HepG2 (cell line): ENCODE measurements around the gene IZUMO2. TPM values are rescaled to one million over a fixed set of nuclear protein-coding genes. Genes with fewer than 3 reads are reported as not detected.
A peak's percentile ranks its signal among the peaks of the same experiment; 100 is the strongest.

ENCODE experiments used
- ARNT ChIP-seq: fragments of 450-650 bp; IDR thresholded peaks from 2 replicates; pipeline ENCODE4 v1.6.1; 2017
- CENPBD1 ChIP-seq: sonication (generic); formaldehyde crosslinking; IDR thresholded peaks from 2 replicates; pipeline ENCODE4 v1.8.0; 2022; ENCODE audit warnings: missing genetic modification reagents, low read depth, mild to moderate bottlenecking, borderline replicate concordance
- DDIT3 ChIP-seq: sonication (generic); formaldehyde crosslinking; IDR thresholded peaks from 2 replicates; pipeline ENCODE4 v1.4.0; 2020; ENCODE audit warnings: mild to moderate bottlenecking, missing genetic modification reagents
- FOXO1 ChIP-seq: sonication (generic); formaldehyde crosslinking; IDR thresholded peaks from 2 replicates; pipeline ENCODE4 v1.4.0; 2020; ENCODE audit warnings: missing genetic modification reagents
- HDAC6 ChIP-seq: fragments of 200-600 bp; sonication (generic); IDR thresholded peaks from 2 replicates; pipeline ENCODE4 v1.7.0; 2017; ENCODE audit warnings: mild to moderate bottlenecking, antibody characterized with exemption, low read length, low read depth
- HIC2 ChIP-seq: sonication (generic); formaldehyde crosslinking; IDR thresholded peaks from 2 replicates; pipeline ENCODE4 v1.9.0; 2022; ENCODE audit warnings: low read depth, missing genetic modification reagents
- KLF16 ChIP-seq, 2 experiments: sonication (generic) in 1 of 2; formaldehyde crosslinking in 1 of 2; IDR thresholded peaks; 2 replicates each; pipeline versions ENCODE4 v1.6.1 to v1.8.0; 2016 to 2023; ENCODE audit warnings: missing genetic modification reagents in 2 of 2, missing compliant biosample characterization in 1 of 2
- MEF2D ChIP-seq: sonication (generic); formaldehyde crosslinking; IDR thresholded peaks from 2 replicates; pipeline ENCODE4 v1.5.1; 2020; ENCODE audit warnings: mild to moderate bottlenecking, missing genetic modification reagents
- MIXL1 ChIP-seq: IDR thresholded peaks from 2 replicates; pipeline ENCODE4 v1.6.1; 2016
- MXI1 ChIP-seq: IDR thresholded peaks from 3 replicates; pipeline ENCODE4 v1.6.1; 2012; ENCODE audit warnings: low read depth, low read length, inconsistent platforms, borderline replicate concordance
- SNAI1 ChIP-seq: sonication (generic); formaldehyde crosslinking; IDR thresholded peaks from 2 replicates; pipeline ENCODE4 v1.5.0; 2020; ENCODE audit warnings: mild to moderate bottlenecking, missing genetic modification reagents, borderline replicate concordance
- SOX6 ChIP-seq, 2 experiments: fragments of 450-650 bp in 1 of 2; sonication (generic) in 1 of 2; formaldehyde crosslinking in 1 of 2; IDR thresholded peaks; 2 replicates each; pipeline versions ENCODE4 v1.4.0 to v1.6.1; 2017 to 2020; ENCODE audit warnings: antibody characterized with exemption in 1 of 2, mild to moderate bottlenecking in 1 of 2, missing genetic modification reagents in 1 of 2
- SP4 ChIP-seq: sonication (generic); formaldehyde crosslinking; IDR thresholded peaks from 2 replicates; pipeline ENCODE4 v1.8.1; 2023; ENCODE audit warnings: mild to moderate bottlenecking, missing genetic modification reagents
- ZFP91 ChIP-seq: sonication (generic); formaldehyde crosslinking; IDR thresholded peaks from 2 replicates; pipeline ENCODE4 v1.9.0; 2022; ENCODE audit warnings: missing genetic modification reagents, mild to moderate bottlenecking, borderline replicate concordance
- ZNF333 ChIP-seq: sonication (generic); formaldehyde crosslinking; IDR thresholded peaks from 2 replicates; pipeline ENCODE4 v1.4.0; 2020; ENCODE audit warnings: mild to moderate bottlenecking, missing genetic modification reagents, borderline replicate concordance
- ZNF510 ChIP-seq: sonication (generic); formaldehyde crosslinking; IDR thresholded peaks from 2 replicates; pipeline ENCODE4 v1.4.0; 2020; ENCODE audit warnings: low read depth, mild to moderate bottlenecking, missing genetic modification reagents
- ZNF530 ChIP-seq: sonication (generic); formaldehyde crosslinking; IDR thresholded peaks from 2 replicates; pipeline ENCODE4 v1.5.0; 2020; ENCODE audit warnings: low read depth, mild to moderate bottlenecking, missing genetic modification reagents
- ZNF781 ChIP-seq: sonication (generic); formaldehyde crosslinking; IDR thresholded peaks from 2 replicates; pipeline ENCODE4 v1.5.1; 2020; ENCODE audit warnings: borderline replicate concordance, mild to moderate bottlenecking, missing genetic modification reagents; ENCODE audit errors: not compliant biosample characterization
- ZNF839 ChIP-seq: sonication (generic); formaldehyde crosslinking; IDR thresholded peaks from 2 replicates; pipeline ENCODE4 v1.4.0; 2020; ENCODE audit warnings: missing genetic modification reagents, mild to moderate bottlenecking, borderline replicate concordance
- ZSCAN5A ChIP-seq: sonication (generic); formaldehyde crosslinking; IDR thresholded peaks from 2 replicates; pipeline ENCODE4 v1.8.0; 2022; ENCODE audit warnings: mild to moderate bottlenecking, missing genetic modification reagents, borderline replicate concordance
- polyA plus RNA-seq, 8 experiments: library from polyadenylated mRNA; depleted of rRNA in 3 of 8; stranded (reverse) in 7 of 8; unstranded in 1 of 8; fragments of >200 nt; fragmentation: Illumina TruSeq in 4 of 8; extraction: Trizol in 4 of 8; gene quantifications; 2 replicates each; pipeline versions ENCODE4 v1.2.1 to v1.2.3, GENCODE V29; 2011 to 2016; ENCODE audit warnings: low read depth in 4 of 8, missing spikeins in 1 of 8, mixed read lengths in 1 of 8; ENCODE audit not compliant: insufficient read depth in 1 of 8
- total RNA-seq, 5 experiments: library from RNA; depleted of rRNA; stranded (reverse); fragments of >200 nt; fragmentation: Illumina TruSeq; extraction: Trizol; gene quantifications; 2 replicates each; pipeline ENCODE4 v1.2.3, GENCODE V29; 2016; ENCODE audit warnings: low read depth in 1 of 5

IZUMO2 gene
- total and polyA plus RNA-seq, 2 of the 13 experiments (the other 11 are each of a cell fraction or from before 2014, with no cell fraction given) = not detected

- TF ChIP-seq ZNF530 = no peak
- TF ChIP-seq KLF16 (CRISPR knock-in tag; IDR thresholded peaks at IDR 0.05) = no peak
- no peak for TF ChIP-seq HIC2
- no peak for TF ChIP-seq SNAI1
- no peak for TF ChIP-seq ZNF333 (CRISPR knock-in tag)
- no peak for TF ChIP-seq MIXL1 (CRISPR knock-in tag)
- no peak for TF ChIP-seq CENPBD1 (CRISPR knock-in tag)
- TF ChIP-seq MEF2D (CRISPR knock-in tag) = no peak
- no peak for TF ChIP-seq ZSCAN5A (CRISPR knock-in tag)
- TF ChIP-seq ZFP91 (CRISPR knock-in tag) = no peak
- TF ChIP-seq SP4 (CRISPR knock-in tag) = peak; percentile 75
- no peak for TF ChIP-seq ZNF781 (CRISPR knock-in tag)
- no peak for TF ChIP-seq DDIT3 (CRISPR knock-in tag)
- TF ChIP-seq SOX6 (IDR thresholded peaks at IDR 0.05) = no peak
- TF ChIP-seq SOX6 (CRISPR knock-in tag; IDR thresholded peaks at IDR 0.05) = no peak
- TF ChIP-seq FOXO1 (CRISPR knock-in tag) = no peak
- no peak for TF ChIP-seq ARNT
- TF ChIP-seq HDAC6 = no peak
- TF ChIP-seq ZNF510 (CRISPR knock-in tag) = no peak
- TF ChIP-seq MXI1 = peak; percentile 27; the same call in 1 of the 3 replicates
- TF ChIP-seq ZNF839 (CRISPR knock-in tag) = no peak
These were observed 42.0 kb upstream of the IZUMO2 start (continued) for GRCh38 chr19:50204811-50205675.
